Large intestine (tissue), 3 donors: ENCODE data around the gene OR6V1. TPM values are rescaled to one million over a fixed set of nuclear protein-coding genes. Genes with fewer than 3 reads are reported as not detected.

Experiments used
- DNase-seq, 2 donors: peaks; one replicate each; pipeline versions ENCODE4 v3.0.0 to v3.0.0-alpha.2; 2013
- H3K27ac ChIP-seq: one replicate; pipeline ENCODE4 v1.5.1; 2013; ENCODE audit warnings: low read length
- H3K27me3 ChIP-seq: 2 replicates; pipeline ENCODE4 v1.6.1; 2013; ENCODE audit warnings: low read length; ENCODE audit not compliant: control insufficient read depth, insufficient read depth
- H3K36me3 ChIP-seq: 2 replicates; pipeline ENCODE4 v1.6.1; 2013; ENCODE audit warnings: low read length; ENCODE audit not compliant: control insufficient read depth, insufficient read depth
- H3K4me1 ChIP-seq: one replicate; pipeline ENCODE4 v1.6.1; 2013; ENCODE audit warnings: low read length; ENCODE audit not compliant: control insufficient read depth, insufficient read depth
- H3K4me3 ChIP-seq: one replicate; pipeline ENCODE4 v1.5.1; 2013; ENCODE audit warnings: low read length
- H3K9me3 ChIP-seq: one replicate; pipeline ENCODE4 v1.6.1; 2013; ENCODE audit warnings: mild to moderate bottlenecking, low read depth, low read length, moderate library complexity; ENCODE audit not compliant: control insufficient read depth
- WGBS: methylation state at CpG from one replicate; pipeline ENCODE4 v1.1.5; 2013; ENCODE audit warnings: low lambda C conversion rate; ENCODE audit not compliant: insufficient coverage; 5-methylcytosine and 5-hydroxymethylcytosine counted together
- polyA plus RNA-seq: library from polyadenylated mRNA; unstranded; fragments of 120-200 nt; gene quantifications from one replicate; pipeline ENCODE4 v1.2.1, GENCODE V29; 2013

Gene OR6V1
- polyA plus RNA-seq, 1 donor: not detected

GRCh38 chr7:143042790-143043271 is 9.3 kb upstream of the OR6V1 start:
- DNase-seq: peak; percentile 71 to 91
- H3K9me3 ChIP-seq: no peaks in the 10 kb centered on the region
- H3K4me3 ChIP-seq: no peak overlapping the region
- peak overlapping the region; percentile 61 for H3K27ac ChIP-seq
- 0% methylated on average over 2 of the region's 6 CpGs for WGBS
- peaks cover 19% of the 10 kb centered on the region for H3K4me1 ChIP-seq
- no peaks in the 10 kb centered on the region for H3K27me3 ChIP-seq
- H3K36me3 ChIP-seq: no peaks in the 10 kb centered on the region

DNA sequence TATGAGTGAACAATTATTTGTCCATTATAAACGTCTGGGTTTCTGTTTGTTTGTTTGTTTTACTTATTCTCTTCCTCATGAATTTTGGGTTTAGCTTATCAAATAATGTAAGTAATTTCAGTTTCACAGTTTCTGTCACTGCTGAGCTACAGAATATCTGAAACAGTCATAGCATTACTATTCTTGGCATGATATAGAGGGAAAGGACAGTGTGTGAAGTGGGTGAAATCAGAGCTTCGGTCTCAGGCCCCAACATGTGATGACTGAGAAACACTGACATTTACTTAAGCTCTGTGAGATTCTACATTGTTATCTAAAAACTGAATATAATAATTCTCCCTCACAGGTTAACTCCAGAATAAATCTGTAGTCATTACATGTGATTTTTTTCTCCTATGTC is 8.8 kb upstream of the OR6V1 start:
- 0% methylated on average over 1 of the region's 2 CpGs for WGBS
- no peaks in the 10 kb centered on the region for H3K36me3 ChIP-seq
- H3K4me3 ChIP-seq: no peak overlapping the region
- H3K9me3 ChIP-seq: no peaks in the 10 kb centered on the region
- peaks cover 21% of the 10 kb centered on the region for H3K4me1 ChIP-seq
- DNase-seq: peak in 1 of 2 donors; percentile 8
- H3K27ac ChIP-seq: peak overlapping the region; percentile 61
- no peaks in the 10 kb centered on the region for H3K27me3 ChIP-seq

DNA sequence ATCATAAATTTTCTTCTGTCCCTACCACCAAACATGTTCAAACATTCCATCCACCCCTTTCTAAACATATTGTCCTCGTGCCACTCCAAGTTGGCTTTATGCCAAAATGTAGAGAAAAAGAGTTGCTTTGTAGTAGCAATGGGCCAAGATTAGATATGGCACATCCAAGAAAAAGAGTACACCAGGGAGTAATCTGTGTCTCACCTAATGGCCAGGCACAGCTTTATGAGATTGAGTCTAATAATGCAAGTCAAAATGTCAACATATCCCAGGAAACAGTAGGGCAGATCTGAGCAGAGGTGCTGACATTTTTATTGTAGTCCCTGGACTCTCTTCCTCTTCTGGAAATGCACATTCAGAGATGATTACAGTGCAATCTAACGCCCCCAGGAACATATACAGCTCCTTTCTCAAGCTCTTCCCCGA is 5.7 kb upstream of the OR6V1 start:
- Histone ChIP-seq H3K27ac (no peak overlapping the region), H3K27me3 (no peaks in the 10 kb centered on the region), H3K36me3 (no peaks in the 10 kb centered on the region), H3K4me1 (peaks cover 36% of the 10 kb centered on the region), H3K9me3 (no peaks in the 10 kb centered on the region), H3K4me3 (no peak overlapping the region)
- peak in 1 of 2 donors; percentile 48 for DNase-seq
- WGBS: no CpG with 5 or more reads among the region's 3 CpGs

GRCh38 chr7:143047326-143047725 is 4.8 kb upstream of the OR6V1 start:
- Histone ChIP-seq H3K9me3 (no peaks in the 10 kb centered on the region), H3K4me1 (peaks cover 31% of the 10 kb centered on the region), H3K36me3 (no peaks in the 10 kb centered on the region), H3K27me3 (no peaks in the 10 kb centered on the region), H3K4me3 (no peak overlapping the region), H3K27ac (no peak overlapping the region)
- no peak for DNase-seq
- WGBS: no CpG with 5 or more reads among the region's 2 CpGs

- no peak overlapping the region for H3K4me3 ChIP-seq
- no peak overlapping the region for H3K27ac ChIP-seq
- H3K9me3 ChIP-seq: no peaks in the 10 kb centered on the region
- peak; percentile 66 to 86 for DNase-seq
- no peaks in the 10 kb centered on the region for H3K36me3 ChIP-seq
- no peaks in the 10 kb centered on the region for H3K27me3 ChIP-seq
- H3K4me1 ChIP-seq: peaks cover 21% of the 10 kb centered on the region
These were observed 3.3 kb upstream of the OR6V1 start for GRCh38 chr7:143048827-143049226.

GRCh38 chr7:143049362-143049761 is 2.8 kb upstream of the OR6V1 start:
- WGBS: no CpG with 5 or more reads among the region's 4 CpGs
- DNase-seq: peak in 1 of 2 donors; percentile 7
- Histone ChIP-seq H3K4me3 (no peak overlapping the region), H3K36me3 (no peaks in the 10 kb centered on the region), H3K9me3 (no peaks in the 10 kb centered on the region), H3K27me3 (no peaks in the 10 kb centered on the region), H3K27ac (no peak overlapping the region), H3K4me1 (peaks cover 21% of the 10 kb centered on the region)

DNA sequence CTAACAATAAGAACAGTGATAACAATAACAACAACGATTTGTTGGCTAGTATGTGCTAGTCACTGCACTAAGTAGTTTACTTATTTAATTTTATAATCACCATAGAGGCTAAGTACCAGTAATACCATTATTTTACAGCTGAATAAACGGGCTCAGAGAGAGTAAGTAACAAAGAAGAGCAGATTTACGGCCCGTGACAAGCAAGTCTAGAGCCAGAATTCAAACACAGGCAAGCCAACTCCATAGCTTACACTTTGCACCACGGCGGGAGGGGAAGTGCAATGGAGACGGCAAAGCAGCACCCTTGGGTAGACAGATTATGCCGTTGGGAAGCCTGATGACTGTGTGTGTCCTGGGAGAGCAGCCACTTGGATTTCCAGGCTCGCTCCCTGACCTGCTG is 1.2 kb upstream of the OR6V1 start:
- H3K27ac ChIP-seq: no peak overlapping the region
- H3K4me3 ChIP-seq: no peak overlapping the region
- no peak for DNase-seq
- no CpG with 5 or more reads among the region's 9 CpGs for WGBS
- H3K27me3 ChIP-seq: no peaks in the 10 kb centered on the region
- no peaks in the 10 kb centered on the region for H3K36me3 ChIP-seq
- no peaks in the 10 kb centered on the region for H3K9me3 ChIP-seq
- peaks cover 21% of the 10 kb centered on the region for H3K4me1 ChIP-seq

DNA sequence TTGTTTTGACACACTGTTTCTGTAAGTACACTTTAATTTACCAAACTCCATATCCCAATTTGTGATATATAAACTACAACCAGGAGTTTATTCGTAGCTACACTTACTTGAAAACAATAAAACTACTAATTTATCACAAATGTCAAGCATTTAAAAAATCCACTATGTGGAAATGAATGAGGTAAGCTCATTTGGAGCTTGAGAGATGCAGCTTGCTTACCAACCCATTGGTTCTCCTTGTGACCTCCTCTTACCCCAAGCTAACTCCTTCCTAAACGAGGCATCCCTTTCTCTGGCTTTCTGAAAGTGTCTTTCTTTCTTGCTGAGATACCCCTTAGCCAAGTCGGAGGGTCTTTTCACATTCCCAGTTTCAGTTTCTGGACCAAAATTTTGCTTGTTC is 2.5 kb downstream of the OR6V1 start:
- Histone ChIP-seq H3K27ac (no peak overlapping the region), H3K9me3 (no peaks in the 10 kb centered on the region), H3K4me1 (peaks cover 3% of the 10 kb centered on the region), H3K36me3 (no peaks in the 10 kb centered on the region), H3K4me3 (no peak overlapping the region), H3K27me3 (no peaks in the 10 kb centered on the region)
- WGBS: 80% methylated on average over 1 of the region's 3 CpGs
- DNase-seq: no peak

GRCh38 chr7:143055754-143056153 is 3.6 kb downstream of the OR6V1 start:
- no peaks in the 10 kb centered on the region for H3K27me3 ChIP-seq
- H3K4me3 ChIP-seq: no peak overlapping the region
- H3K4me1 ChIP-seq: no peaks in the 10 kb centered on the region
- no peaks in the 10 kb centered on the region for H3K9me3 ChIP-seq
- no peak for DNase-seq
- H3K27ac ChIP-seq: no peak overlapping the region
- no peaks in the 10 kb centered on the region for H3K36me3 ChIP-seq

DNA sequence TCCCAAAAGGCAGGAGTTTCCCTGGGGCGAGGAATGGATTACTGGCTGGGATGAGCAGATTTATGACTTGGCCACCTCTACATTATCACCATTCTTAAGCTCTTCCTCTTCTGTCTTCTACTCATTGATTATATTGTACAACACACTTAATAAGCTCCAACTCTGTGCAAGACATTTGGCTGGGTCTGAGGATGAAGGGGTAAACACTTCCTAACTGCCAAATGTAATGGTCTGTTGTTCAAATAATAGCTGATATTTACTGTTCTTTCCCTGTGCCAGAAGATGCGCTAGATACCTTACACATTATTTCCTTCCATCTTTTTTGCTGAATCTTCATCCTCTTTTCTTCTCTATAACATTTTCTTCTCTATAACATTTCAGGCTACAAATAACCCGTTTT is 11.6 kb downstream of the OR6V1 start:
- Histone ChIP-seq H3K4me1 (no peaks in the 10 kb centered on the region), H3K9me3 (no peaks in the 10 kb centered on the region), H3K4me3 (no peak overlapping the region), H3K36me3 (no peaks in the 10 kb centered on the region), H3K27me3 (no peaks in the 10 kb centered on the region), H3K27ac (no peak overlapping the region)
- WGBS: 92% methylated on average over 2 of the region's 3 CpGs
- DNase-seq: no peak

- no peaks in the 10 kb centered on the region for H3K36me3 ChIP-seq
- no peaks in the 10 kb centered on the region for H3K9me3 ChIP-seq
- no peaks in the 10 kb centered on the region for H3K4me1 ChIP-seq
- H3K4me3 ChIP-seq: no peak overlapping the region
- WGBS: no CpG with 5 or more reads among the region's 2 CpGs
- H3K27ac ChIP-seq: no peak overlapping the region
- no peaks in the 10 kb centered on the region for H3K27me3 ChIP-seq
- DNase-seq: no peak
These were observed 16.3 kb downstream of the OR6V1 start for GRCh38 chr7:143068446-143068845.
